Measurements from ENCODE around the gene TGFBI.

TGFBI gene

GRCh38 chr5:136076067-136076466 lies 47.3 kb downstream of the TGFBI start:
- no peak overlapping the region for H3K4me3 ChIP-seq (ENCODE audit: low read depth, low read length)
- no peak for TF ChIP-seq CTCF (IDR thresholded peaks at IDR 0.05; ENCODE audit: low read depth, low read length)

GRCh38 chr5:136076881-136077445 lies 48.2 kb downstream of the TGFBI start:
- no peak for TF ChIP-seq CTCF (IDR thresholded peaks at IDR 0.05; ENCODE audit: low read depth, low read length)
- no peak overlapping the region for H3K4me3 ChIP-seq (ENCODE audit: low read depth, low read length)

GRCh38 chr5:136079195-136079985 lies 50.6 kb downstream of the TGFBI start:
- H3K4me3 ChIP-seq (ENCODE audit: low read depth, low read length): peak overlapping the region; percentile 57
- TF ChIP-seq CTCF (IDR thresholded peaks at IDR 0.05; ENCODE audit: low read depth, low read length): no peak; the same call in 1 of the 2 replicates

- no peak for TF ChIP-seq CTCF (IDR thresholded peaks at IDR 0.05; ENCODE audit: low read depth, low read length)
- peak overlapping the region; percentile 57 for H3K4me3 ChIP-seq (ENCODE audit: low read depth, low read length)
These were observed 51.3 kb downstream of the TGFBI start for GRCh38 chr5:136080113-136080482.

- TF ChIP-seq CTCF (IDR thresholded peaks at IDR 0.05; ENCODE audit: low read depth, low read length): no peak
- H3K4me3 ChIP-seq (ENCODE audit: low read depth, low read length): peak overlapping the region; percentile 57
These were observed 51.9 kb downstream of the TGFBI start for GRCh38 chr5:136080483-136081216.

GRCh38 chr5:136081217-136081591 lies 52.4 kb downstream of the TGFBI start:
- TF ChIP-seq CTCF (IDR thresholded peaks at IDR 0.05; ENCODE audit: low read depth, low read length): no peak
- H3K4me3 ChIP-seq (ENCODE audit: low read depth, low read length): no peak overlapping the region; the same call in 1 of the 2 replicates
